Measurements from ENCODE around the gene ZDHHC24.

DNA sequence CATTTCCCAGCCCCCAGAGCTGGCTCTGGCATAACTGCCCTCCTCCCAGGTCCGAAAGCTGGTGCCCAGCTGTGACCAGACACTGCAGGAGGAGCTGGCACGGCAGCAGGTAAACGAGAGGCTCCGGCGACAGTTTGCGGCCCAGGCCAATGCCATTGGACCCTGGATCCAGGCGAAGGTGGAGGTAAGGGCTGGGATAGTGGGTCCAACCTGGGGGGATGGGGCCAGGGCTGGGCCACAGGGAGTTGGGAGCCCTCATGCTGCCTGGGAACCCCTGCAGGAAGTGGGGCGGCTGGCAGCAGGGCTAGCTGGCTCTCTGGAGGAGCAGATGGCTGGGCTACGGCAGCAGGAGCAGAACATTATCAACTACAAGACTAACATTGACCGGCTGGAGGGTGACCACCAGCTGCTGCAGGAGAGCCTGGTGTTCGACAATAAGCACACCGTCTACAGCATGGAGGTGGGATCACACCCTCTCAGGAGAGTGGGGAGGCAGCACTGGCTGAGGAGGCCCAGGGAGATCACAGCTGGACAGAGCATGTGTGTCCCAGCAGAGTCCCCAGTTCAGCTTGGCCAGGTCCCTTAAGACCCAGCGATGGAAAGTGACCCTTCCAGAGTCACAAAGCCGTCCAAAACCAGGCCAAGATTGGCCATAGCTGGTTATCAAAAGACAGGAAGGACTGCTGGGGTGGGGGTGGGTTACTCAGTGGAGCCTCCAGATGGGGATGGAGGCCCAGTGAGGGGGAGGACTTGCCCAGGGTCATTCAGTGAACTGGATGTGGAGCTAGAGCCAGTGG, 15.5 kb upstream of the ZDHHC24 start:
- TF ChIP-seq CTCF (IDR thresholded peaks at IDR 0.05) (no peak), POLR2A (IDR thresholded peaks at IDR 0.05) (no peak), POLR2AphosphoS5 (IDR thresholded peaks at IDR 0.05) (no peak), EP300 (IDR thresholded peaks at IDR 0.05) (no peak)

Data from gastroesophageal sphincter (tissue), 3 donors.